HG03460 (cell line): Measurements from ENCODE around the gene MIS12.

ENCODE experiments used
- ATAC-seq: cut with Tn5 transposase; IDR thresholded peaks from one replicate; pipeline ENCODE4 v1.9.1; 2021; ENCODE audit not compliant: unreplicated experiment

MIS12 gene, protein sequence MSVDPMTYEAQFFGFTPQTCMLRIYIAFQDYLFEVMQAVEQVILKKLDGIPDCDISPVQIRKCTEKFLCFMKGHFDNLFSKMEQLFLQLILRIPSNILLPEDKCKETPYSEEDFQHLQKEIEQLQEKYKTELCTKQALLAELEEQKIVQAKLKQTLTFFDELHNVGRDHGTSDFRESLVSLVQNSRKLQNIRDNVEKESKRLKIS

GRCh38 chr17:5486206-5487124, at the start of gene MIS12:
Gene MIS12 (plus strand): TSS chr17:5486566. CDS start chr17:5488863, 2,297 bp downstream.
- peak; percentile 83 for ATAC-seq

GRCh38 chr17:5437721-5438317, 48.5 kb upstream of the MIS12 start:
- ATAC-seq, result no peak

- ATAC-seq, result peak; percentile 77
These were observed 47.5 kb upstream of the MIS12 start, which contains the start of gene C1QBP for GRCh38 chr17:5438716-5439445. Gene C1QBP (minus strand): TSS chr17:5439155. CDS start chr17:5439073, 82 bp downstream.

- ATAC-seq, result no peak
These were observed 47.0 kb upstream of the MIS12 start for GRCh38 chr17:5439446-5439764.

DNA sequence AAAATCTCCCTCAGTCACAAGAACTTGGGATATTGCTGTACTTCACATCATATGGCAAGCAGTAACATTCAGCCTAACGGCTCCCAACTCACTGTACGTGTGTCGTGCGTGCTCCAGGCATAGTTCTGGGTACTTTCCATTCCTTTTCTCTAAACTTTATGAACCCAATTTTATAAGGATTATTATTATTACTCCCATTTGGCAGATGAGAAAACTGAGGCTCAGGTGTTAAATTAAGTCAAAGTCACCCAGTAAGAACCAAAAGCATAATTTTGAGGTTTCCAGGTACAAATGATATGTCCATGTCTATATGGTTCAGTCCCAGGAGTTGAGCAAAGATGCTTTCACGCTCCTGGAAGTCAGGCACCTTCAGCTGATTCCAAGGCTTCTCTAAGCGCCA, 42.6 kb upstream of the MIS12 start:
- no peak for ATAC-seq

DNA sequence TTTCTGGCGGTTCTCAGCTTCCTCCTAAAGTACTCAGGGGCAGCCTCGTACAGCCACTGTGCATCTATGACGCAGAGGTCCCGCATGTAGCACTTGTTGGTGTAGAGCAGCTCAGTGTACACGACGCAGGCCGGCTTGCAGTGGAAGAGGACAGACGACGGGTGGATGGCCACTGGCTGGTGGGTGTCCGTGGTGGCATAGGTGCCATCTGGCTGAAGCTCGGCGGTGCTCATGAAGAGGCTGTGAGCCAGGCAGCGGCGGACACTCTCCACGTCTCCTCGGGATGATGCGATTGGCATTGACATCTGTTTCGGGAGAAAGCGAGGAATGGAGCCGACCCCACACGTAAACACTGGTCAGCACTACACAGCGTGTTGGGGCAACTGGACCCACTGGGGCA, 42.2 kb upstream of the MIS12 start:
- no peak for ATAC-seq

DNA sequence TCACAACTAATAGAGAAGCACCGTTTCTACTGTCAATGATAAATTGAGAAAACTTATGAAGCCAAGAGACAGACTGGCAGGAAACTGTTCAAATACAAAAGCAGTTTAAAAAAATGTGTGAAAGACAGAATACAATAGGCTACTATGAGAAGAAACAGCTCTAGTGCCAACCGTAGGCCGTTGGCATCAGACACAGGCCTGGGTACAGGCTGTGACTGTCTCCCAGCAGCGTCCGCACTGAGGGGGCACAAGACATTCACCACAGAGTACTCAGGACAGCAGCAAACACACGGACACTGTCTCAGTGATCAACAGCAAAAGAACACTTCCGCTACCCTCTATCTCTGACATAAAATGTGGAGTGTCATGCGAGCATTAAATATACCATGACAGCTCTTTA, 39.6 kb upstream of the MIS12 start:
- ATAC-seq, result no peak

GRCh38 chr17:5464717-5465507, 21.5 kb upstream of the MIS12 start:
- no peak for ATAC-seq

DNA sequence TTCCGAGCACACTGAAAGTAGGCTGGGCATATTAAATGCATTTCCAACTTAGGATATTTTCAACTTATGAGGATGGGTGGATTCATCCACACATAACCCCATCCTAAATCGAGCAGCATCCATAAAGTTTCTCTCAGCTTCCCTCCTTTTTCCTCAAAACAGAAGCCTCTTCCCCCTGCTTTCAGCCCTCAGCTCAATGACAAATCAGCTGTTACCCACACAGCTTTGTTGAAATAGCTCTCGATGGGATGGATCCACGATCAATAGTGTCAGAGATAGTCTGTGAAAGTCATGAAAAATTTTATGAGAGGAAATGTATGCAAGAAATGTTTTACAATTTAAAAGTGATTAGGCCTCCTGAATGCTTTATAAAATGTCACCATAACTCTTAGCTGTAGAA, 20.1 kb upstream of the MIS12 start:
- ATAC-seq, result no peak

DNA sequence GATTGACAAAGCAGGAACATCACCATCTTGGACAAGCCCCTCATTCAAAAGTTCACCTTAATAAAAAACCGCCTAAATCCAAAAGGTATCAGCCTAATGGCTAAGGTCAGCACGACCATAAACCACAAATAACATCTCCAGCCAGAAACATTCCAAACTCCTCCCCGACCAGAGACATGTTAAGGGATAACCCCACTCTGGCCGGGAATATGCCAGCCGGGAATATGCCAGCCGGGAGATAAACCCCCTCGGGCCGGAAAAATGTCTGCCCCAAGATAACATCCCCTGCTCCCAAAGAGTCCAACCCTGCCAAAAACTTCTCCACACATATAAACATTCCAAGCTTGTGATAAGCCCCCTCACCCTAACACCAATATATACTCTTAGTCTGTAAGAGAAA, 18.9 kb upstream of the MIS12 start:
- no peak for ATAC-seq

DNA sequence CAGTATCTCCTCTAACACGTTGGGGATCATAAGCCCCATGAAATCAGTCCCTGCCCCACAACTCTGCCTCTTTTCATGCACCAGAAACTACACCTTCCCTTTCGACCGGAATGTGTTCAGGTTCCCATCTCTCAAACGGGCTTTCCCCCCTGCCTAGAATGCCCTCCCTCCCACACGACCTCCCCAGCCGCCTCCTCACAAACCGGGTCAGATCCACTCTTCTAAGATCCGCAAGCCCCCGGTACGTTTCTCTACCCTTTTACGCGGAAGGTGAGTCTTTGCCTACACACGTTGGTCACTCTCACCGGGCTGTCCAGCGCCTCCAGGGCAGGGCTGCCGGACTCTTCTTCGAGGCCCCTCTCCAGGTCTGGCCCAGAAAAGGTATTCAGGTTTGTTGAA, 18.3 kb upstream of the MIS12 start:
- ATAC-seq, result no peak

DNA sequence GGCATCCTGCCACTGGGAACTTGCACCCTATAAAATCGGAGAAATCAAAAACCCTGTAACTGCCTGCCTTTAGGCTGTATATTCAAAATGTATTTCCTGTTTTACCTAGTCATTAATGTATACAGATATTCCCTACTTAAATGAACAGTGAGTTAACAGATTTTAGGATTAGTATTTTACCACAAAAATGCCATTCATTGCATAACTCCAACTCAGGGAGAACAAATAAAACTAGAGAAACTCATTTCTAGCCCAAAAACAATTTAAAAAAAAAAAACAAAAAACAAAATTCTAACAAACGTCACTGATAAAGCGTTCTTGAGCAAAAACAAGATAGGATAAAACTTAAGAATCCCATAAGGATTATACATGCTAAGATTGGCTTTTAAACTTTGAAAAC, 13.9 kb upstream of the MIS12 start:
- ATAC-seq, result no peak

DNA sequence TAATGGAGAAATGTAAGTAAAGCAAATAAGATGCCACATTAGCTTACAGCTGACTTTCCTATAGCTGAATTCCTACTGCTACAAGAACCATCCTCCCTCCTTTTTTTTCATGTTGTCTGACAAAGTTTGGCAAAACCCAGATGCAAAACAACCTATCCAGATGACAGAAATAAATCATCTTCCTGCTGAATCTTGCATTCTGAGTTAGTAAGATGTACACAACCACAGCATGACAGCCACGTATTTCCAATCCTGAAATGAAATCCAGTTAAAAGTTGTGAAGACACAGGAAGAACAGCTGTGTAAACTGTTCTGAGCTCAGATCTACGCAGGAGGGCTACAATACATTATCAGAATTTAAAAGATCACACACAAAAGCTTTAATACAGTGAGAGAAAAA, 12.5 kb upstream of the MIS12 start:
- ATAC-seq, result no peak

DNA sequence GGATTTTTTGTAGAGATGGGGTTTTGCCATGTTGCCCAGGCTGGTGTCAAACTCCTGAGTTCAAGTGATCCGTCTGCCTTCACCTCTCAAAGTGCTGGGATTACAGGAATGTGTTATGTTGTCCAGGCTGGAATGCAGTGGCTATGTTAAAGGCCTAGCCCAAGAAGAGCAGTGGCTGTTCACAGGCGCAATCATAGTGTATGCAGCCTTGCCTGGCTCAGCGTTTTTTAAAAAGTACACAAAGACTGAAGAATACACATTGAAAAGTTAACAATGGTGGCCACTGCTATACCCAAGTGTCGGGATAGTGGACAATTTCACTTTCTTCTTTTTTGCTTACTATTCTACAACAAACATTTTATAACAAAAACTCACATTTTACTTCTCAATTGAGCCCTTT, 7.4 kb upstream of the MIS12 start:
- no peak for ATAC-seq

- no peak for ATAC-seq
These were observed 5.4 kb upstream of the MIS12 start for GRCh38 chr17:5480962-5481361.

GRCh38 chr17:5481451-5481850, 4.9 kb upstream of the MIS12 start:
- no peak for ATAC-seq

DNA sequence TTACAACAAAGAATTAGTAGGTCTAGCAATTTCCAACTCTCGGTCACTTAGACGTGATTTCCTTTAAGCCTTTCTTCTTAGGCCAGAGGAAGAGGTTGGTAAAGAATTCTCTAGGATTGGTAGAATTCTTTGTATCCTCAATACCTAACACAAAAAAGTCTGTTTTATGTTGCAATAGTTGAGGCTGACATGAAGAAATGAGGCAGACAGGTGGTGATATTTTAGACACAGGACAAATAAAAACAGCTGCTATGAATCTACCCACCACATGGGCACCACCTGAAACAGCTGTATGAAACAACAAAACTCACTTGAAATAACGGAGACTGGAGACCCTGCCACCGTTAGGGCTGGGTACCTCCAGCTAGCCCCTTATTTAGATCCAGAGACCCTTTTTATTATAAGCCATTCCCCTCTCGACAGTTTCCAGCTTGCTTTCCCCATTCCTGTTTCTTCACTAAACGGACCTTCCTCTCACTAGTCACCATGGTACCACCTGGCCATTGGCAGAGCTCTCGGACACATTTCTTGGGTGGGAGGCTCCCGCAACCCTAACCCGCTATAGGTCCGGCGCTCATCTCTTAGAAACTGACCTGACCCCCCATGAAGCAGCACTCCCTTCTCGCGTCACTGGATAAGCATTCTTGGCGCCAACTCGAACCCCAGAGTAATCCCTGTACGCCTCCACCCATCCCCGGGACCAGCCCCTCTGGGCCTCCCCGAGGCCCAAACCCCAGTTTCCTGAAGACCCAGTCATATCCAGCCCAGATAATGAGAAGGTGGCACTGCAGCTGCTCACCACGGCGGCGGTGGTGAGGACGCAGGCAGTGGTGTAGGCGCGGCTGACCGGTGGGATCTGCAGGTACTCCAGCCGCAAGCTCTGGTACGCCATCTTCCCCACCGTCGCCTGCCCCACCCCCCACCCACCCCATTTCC, 828 bp upstream of the MIS12 start, which contains the start of gene DERL2:
DERL2 (minus strand) TSS at position 909 of the 936 bp plus-strand sequence; CDS start at position 892, 17 bp downstream.
- ATAC-seq, result peak; percentile 25

DNA sequence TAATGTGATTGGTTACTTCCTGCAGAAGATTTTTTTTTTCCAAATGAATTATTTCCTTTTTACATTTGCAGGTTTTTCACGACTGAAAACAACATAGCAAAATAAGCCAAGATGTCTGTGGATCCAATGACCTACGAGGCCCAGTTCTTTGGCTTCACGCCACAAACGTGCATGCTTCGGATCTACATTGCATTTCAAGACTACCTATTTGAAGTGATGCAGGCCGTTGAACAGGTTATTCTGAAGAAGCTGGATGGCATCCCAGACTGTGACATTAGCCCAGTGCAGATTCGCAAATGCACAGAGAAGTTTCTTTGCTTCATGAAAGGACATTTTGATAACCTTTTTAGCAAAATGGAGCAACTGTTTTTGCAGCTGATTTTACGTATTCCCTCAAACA, 2.4 kb downstream of the MIS12 start:
- no peak for ATAC-seq

DNA sequence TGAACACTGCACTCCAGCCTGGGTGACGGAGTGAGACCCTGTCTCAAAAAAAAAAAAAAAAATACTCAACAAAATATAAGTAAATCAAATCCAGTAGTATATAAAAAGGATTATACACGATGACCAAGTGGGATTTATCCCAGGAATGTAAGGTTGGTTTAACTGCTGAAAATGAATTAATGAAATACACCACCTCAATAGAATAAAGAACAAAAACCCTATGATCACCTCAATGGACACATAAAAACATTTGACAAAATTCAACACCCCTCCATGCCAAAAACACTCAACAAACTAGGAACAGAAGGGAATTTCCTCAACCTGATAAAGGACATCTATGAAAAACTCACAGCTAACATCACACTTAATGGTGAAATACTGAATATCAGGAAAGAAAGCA, 6.6 kb downstream of the MIS12 start:
- ATAC-seq, result no peak
